CD4-positive, alpha-beta T cell treated with Interleukin-6 for 4 hours (primary cell): ENCODE measurements around the gene ADGRA3.
A peak's percentile ranks its signal among the peaks of the same experiment; 100 is the strongest.
"Not testable (repeated sequence)": the region's sequence is repeated elsewhere in the genome, so short reads cannot be mapped to it uniquely, and the experiment has no call there.

Experiments used
- DNase-seq: peaks from one replicate; pipeline ENCODE4 v3.0.0-alpha.2; 2020; ENCODE audit warnings: mixed read lengths

The ADGRA3 gene

GRCh38 chr4:22477136-22477812 lies 38.6 kb downstream of the ADGRA3 start:
- DNase-seq: no peak

GRCh38 chr4:22476011-22476410 lies 39.9 kb downstream of the ADGRA3 start:
- DNase-seq: no peak

DNA sequence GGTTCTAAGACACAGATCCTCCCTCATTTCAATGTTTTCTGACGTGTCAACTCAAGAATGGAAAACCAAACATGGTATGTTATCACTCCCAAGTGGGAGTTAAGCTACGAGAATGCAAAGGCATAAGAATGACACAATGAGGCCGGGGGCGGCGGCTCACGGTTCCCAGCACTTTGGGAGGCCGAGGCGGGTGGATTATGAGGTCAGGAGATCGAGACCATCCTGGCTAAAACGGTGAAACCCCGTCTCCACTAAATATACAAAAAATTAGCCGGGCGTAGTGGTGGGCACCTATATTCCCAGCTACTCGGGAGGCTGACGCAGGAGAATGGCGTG lies 40.6 kb downstream of the ADGRA3 start:
- DNase-seq: not testable (repeated sequence)

DNA sequence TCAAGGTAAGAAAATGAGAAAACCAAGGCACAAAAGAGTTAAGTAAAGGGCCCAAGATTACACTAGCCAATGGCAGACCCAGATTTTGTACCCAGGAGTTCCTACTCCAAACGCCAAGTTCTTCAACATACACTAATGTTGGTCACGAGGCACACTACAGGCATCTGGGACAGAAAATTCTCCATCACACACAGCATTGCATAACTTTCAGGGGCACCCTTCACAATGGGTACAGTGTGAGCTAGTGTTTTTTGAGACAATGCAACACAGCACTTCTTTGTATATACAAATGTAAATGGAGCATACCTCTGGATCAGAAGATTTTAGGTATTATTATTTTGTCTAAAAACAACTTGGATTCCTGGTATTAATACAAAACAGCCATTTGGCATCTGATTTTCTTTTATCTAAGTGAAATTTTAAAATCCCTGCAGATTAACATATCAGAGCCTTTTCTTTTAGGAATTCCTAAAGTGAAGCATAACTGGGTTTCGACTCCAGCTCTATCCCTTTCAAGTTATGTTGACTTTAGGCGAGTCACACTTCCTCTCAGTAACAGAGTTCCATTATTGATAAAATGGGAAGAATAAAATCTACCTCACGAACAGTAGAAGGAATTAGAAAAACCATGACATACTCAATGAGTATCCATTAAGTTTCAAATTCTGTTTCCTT lies 41.1 kb downstream of the ADGRA3 start:
- no peak for DNase-seq

DNA sequence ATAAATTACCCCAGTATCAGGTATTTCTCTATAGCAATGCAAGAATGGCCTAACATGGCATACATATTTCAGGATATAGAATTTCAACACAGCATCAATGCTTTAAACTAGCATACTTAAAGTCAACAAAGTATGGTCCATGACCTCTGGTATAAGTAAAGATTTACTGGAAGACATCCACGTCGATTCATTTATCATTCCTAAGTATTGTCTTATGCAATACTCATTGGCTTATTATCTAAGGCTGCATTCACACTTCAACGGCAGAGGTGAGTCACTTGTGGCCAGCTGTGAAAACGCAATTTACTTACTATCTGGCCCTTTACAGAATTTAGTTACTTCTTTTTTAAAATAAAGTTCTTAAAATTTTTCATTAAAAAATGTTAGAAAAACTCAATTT lies 42.6 kb downstream of the ADGRA3 start:
- no peak for DNase-seq

- no peak for DNase-seq
These were observed 43.8 kb downstream of the ADGRA3 start for GRCh38 chr4:22471999-22472461.

DNA sequence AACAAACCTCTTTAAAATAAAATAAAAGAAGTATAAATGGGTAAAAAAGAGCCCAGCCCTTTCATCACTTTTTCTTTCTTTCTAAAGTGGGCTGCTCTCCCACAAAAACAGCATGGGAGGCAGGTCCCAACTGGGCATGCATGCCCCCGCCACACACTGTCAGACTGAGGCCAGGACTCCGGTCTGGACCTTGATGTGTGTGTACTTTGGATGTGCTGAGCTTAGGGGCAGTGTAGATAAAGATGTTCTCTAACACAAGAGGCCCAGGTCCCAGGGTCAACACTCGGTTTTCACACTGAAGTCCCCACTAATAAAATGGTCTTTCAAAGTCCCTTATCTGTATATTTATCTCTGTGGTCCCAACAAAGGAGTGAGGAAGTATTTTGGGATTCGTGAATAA lies 44.4 kb downstream of the ADGRA3 start:
- DNase-seq: no peak

DNA sequence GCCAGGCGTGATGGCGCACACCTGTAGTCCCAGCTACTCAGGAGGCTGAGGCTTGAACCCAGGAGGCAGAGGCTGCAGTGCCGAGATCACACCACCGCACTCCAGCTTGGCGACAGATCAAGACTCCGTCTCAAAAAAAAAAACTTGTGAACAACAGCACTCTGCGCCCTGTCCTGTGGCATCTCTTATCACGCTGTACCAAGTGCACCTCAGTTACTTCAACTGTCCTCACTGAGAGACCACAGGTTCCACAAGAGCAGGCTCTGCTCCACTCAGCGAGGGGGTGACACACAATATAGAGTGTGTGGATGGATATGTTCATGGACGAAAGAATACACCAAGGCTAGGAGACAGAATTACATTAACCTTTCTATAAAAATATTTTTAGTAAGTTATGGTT lies 49.3 kb downstream of the ADGRA3 start:
- no peak for DNase-seq

GRCh38 chr4:22465996-22466395 lies 49.9 kb downstream of the ADGRA3 start:
- no peak for DNase-seq

GRCh38 chr4:22465349-22465748 lies 50.5 kb downstream of the ADGRA3 start:
- no peak for DNase-seq

GRCh38 chr4:22463179-22463578 lies 52.7 kb downstream of the ADGRA3 start:
- peak; percentile 15 for DNase-seq

- DNase-seq: no peak
These were observed 53.2 kb downstream of the ADGRA3 start for GRCh38 chr4:22462688-22463087.

- no peak for DNase-seq
These were observed 55.6 kb downstream of the ADGRA3 start for GRCh38 chr4:22460266-22460665.

GRCh38 chr4:22458098-22458497 lies 57.8 kb downstream of the ADGRA3 start:
- no peak for DNase-seq

DNA sequence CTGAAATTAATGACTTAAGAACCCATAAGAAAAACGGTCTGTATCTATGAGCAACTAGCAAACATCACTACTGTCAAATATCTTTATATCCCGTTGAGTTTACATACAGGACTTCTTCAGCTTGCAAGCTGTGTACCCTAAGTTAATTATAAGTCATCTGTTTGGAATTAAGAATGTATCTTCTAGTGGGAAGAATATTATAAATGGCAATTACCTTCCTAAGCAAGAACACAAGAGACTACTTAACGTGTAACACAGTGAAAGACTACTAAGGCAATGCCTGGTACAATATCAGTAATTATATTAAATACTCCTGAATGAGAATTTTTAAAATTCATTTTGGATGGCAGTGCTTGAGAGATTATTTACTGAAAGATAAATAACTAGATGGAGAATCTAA lies 58.5 kb downstream of the ADGRA3 start:
- DNase-seq: no peak

DNA sequence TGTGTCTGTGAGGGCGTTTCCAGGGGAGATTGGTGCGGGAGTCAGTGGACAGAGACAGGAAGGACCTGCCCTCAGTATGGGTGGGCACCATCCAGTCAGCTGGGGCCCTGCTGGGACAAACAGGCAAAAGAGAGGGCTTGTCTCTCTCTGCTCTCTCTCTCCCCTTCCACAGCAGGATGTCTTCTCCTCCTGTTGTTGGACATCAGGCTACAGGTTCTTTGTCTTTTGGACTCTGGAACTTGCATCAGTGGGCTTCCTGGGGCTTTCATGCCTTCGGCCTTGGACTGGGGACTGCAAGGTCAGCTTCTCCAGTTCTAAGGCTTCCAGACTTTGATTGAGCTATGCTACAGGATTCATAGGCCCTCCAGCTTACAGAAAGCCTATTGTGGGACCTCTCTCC lies 59.6 kb downstream of the ADGRA3 start:
- no peak for DNase-seq

DNA sequence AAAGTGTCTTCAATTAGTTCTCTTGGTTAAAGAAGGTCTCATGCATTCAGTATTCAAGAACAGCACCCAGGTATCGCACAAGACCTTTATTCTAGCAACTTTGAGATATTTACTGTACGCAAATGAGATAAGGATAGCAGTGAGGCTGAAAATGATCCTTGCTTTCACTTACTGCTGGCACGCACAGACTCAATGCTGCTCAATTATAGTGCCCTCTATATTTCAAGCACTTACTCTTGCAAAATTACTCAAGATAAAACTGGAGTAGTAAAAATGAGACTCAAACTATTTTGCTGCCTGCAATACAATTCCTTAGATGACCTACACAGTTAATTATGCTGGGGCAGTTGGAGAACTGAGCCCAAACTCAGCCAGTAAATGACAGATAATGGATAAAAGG lies 60.9 kb downstream of the ADGRA3 start:
- no peak for DNase-seq

DNA sequence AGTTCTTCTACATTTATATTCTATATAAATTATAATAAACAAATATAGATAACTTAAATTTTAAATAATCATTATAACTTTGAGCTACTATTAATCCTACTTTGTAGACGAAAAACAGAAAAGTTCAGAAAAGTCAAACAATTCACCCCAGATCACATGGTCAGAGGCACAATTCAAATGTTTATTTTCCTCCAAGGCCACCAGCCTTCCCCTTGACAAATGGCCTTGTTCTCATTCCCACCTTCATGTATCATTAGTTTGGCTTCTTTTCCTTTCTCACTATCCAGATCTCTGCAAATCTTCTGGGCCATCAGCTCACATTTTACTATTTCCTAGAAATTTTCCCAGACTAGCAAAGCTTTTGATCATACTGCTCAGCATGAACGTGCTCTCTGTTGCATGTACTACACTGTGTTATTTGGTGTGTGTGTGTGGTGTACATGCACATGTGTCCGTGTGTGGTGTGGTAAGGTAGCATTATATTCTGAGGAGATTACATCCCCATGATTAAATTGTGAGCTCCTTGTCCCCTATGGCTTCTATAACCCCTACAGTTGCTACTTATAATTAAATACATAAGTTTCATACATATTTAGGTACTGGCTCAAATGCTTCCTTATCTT lies 61.5 kb downstream of the ADGRA3 start:
- DNase-seq: no peak

DNA sequence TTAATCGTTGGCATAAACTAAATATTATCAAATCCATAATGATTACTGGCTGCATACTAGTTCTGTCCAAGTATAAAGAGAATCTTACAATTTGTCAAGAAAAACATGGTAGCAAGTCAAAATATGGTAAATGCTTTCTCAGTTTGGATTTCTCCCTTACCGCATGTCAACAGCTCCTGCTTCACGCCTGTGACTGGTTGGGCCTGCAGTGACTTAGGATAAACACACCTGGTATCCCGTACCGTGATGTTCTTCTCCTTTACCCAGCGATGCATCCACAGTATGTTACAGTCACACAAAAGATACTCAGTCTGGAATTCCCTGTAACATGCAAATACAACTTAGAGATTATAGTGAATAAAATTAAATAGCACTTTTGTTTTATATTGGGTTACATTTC lies 71.1 kb downstream of the ADGRA3 start:
- DNase-seq: no peak

GRCh38 chr4:22442956-22443355 lies 72.9 kb downstream of the ADGRA3 start:
- no peak for DNase-seq

DNA sequence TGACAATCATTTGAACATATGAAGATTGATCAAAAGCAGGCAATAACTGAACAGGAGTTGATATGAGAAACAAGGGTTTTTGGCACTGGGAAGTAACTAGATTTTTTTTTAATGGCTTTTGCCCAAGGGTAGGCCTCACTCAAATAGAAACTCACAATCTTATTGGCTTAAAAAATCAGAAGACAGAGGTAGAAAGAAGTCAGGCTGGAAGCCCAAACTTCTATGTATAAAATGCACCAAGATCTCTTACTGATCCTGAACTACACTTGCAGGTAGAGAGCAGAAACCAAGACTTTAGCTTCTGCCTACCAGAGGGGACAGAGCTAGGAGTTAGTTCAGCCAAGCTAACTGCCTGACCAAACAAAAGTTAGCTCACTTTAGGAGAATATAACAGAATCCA lies 74.9 kb downstream of the ADGRA3 start:
- DNase-seq: no peak

DNA sequence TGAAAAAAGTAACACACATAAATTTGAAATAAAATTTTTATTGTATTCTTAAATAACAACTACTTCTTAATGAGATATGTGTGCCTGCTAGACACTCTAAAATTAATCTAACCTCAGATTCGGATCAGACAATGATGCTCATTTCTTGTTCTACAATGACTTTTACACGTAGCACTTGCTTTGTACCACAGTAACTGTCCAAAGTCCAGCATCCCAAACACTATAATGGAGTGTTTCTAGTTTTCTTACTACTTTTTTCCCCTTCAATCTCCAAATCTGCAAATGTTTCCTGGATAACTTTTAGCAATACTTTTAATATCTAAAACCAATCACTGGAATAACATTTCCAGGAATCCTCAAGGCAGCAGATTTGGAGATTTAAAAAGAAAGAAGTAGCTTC lies 75.9 kb downstream of the ADGRA3 start:
- DNase-seq: no peak

DNA sequence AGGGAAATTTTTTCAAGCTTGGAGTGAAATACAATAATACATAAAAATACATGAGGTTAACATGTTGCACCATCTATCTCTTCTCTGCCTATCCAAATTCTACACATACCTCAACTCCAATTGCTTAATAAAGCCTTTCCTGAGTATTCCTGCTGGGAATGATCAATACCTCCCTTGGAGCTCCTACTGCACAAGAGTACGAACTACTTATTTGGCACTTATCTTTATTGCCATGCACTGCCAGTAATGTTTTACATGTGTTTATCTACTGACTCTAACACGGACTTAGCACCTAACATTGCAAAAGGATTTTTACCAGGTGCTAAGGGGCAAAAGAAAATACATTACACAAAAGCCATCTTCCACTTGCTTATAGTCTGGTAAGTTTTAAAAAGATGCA lies 80.2 kb downstream of the ADGRA3 start:
- no peak for DNase-seq

DNA sequence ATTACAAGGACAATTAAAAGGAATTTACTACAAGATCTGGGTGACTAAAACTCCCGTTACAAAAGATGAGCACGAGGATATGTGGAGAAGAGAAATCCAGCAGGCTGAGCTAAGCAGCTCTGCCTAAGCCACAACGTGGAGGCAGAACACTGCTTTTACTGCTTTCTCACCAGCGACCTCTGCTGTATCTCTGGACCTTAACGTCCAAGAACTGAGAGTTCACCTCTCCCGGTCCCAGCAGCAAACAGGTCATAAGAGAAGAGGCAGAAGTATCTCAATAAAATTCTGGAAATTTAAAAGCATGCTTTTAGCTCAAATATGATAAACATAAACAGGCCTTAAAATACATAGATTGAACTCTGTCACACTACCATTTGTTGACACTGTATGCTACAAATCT lies 81.0 kb downstream of the ADGRA3 start:
- DNase-seq: no peak

- no peak for DNase-seq
These were observed 85.2 kb downstream of the ADGRA3 start for GRCh38 chr4:22430626-22431025.
